HG02588 (cell line): ENCODE measurements around the gene H1-8.
"Not testable (repeated sequence)": the region's sequence is repeated elsewhere in the genome, so short reads cannot be mapped to it uniquely, and the experiment has no call there.

Experiments
- ATAC-seq: cut with Tn5 transposase; IDR thresholded peaks from one replicate; pipeline ENCODE4 v1.9.1; 2021; ENCODE audit warnings: mild to moderate bottlenecking, moderate library complexity; ENCODE audit not compliant: unreplicated experiment

The H1-8 gene, protein sequence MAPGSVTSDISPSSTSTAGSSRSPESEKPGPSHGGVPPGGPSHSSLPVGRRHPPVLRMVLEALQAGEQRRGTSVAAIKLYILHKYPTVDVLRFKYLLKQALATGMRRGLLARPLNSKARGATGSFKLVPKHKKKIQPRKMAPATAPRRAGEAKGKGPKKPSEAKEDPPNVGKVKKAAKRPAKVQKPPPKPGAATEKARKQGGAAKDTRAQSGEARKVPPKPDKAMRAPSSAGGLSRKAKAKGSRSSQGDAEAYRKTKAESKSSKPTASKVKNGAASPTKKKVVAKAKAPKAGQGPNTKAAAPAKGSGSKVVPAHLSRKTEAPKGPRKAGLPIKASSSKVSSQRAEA

DNA sequence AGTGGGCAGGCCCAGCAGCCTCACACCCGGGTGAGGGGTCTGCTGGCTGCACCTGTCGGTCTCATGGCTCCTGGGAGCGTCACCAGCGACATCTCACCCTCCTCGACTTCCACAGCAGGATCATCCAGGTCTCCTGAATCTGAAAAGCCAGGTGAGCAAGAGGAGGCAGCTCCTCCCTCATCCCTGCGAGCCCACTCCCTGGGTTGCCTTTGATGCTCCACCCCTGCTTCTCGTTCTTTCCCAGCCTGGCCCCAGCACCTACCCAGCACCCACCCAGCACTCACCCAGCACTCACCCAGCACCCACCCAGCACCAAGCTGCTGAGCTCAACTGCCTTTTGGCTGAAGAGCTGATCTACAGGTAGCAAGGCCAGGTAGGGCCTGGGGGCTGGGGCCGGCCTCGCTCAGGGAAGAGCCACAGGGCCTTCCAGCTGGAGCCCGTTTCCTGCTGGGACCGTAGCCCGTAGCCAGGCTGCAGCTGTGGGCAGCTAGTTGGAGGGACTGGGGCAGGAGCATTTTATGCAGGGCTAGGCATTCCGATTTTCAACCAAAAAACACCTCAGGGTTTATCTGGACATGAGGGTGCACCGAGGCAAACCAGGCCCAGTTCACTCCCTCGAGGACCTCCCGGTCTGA lies at the start of gene H1-8:
H1-8 (plus strand) TSS at position 20 of the 635 bp plus-strand sequence; CDS start at position 64, 44 bp downstream.
- ATAC-seq, result no peak

- no peak for ATAC-seq
These were observed 49.8 kb upstream of the H1-8 start for GRCh38 chr3:129493206-129493605.

DNA sequence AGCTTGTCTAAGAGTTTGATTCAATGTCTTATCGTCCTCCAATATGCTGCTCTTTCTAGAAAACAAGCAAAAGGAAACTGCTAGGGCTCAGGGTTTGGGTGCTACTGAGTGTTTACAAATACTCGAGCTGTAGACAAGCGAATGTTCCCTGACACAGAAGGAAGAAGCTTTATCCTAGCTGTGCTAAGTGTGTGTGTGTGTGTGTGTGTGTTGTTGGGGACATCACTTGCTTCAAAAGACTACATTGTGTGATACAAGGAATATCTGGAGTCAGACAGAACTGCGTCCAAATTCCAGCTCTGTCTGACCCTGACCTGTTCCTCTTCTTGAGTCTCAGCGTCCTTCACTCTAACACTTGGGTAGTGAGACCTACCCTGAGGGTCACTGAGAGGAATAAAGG lies 48.5 kb upstream of the H1-8 start:
- not testable (repeated sequence) for ATAC-seq

GRCh38 chr3:129495006-129495639 lies 47.9 kb upstream of the H1-8 start:
- ATAC-seq, result not testable (repeated sequence)

- not testable (repeated sequence) for ATAC-seq
These were observed 45.1 kb upstream of the H1-8 start for GRCh38 chr3:129497876-129498275.

- not testable (repeated sequence) for ATAC-seq
These were observed 44.1 kb upstream of the H1-8 start for GRCh38 chr3:129498603-129499488.

DNA sequence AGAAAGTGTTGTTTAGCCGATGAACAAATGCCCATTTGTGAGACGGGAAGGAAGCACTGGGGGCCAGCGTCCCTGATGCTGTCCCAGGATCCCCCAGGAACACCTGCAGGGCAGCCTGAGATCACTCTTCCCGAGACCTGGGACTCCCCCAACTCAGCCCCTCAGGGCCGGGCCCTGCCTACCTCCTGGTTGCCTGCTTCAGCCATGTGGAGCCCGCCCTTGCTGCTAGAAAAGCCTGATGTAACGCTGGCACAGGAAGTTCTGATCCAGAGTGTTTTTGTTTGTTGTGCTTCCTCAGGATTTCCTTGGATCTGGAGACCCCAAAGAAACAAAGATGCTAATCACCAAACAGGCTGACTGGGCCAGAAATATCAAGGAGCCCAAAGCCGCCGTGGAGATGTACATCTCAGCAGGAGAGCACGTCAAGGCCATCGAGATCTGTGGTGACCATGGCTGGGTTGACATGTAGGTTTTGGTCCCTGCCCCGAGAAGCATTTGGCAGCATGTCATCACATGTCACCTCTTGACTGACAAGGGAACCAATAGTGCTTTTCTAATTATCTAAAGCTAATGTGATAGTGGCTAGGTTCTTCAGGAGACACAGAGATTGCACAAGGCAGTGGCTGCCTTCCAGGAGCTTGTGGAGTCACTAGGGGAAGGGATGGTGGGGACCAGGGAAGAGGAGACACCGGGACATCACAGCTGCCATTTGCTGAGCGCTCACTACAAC lies 43.2 kb upstream of the H1-8 start:
- ATAC-seq, result not testable (repeated sequence)

- ATAC-seq, result no peak
These were observed 42.7 kb upstream of the H1-8 start for GRCh38 chr3:129500334-129500658.

DNA sequence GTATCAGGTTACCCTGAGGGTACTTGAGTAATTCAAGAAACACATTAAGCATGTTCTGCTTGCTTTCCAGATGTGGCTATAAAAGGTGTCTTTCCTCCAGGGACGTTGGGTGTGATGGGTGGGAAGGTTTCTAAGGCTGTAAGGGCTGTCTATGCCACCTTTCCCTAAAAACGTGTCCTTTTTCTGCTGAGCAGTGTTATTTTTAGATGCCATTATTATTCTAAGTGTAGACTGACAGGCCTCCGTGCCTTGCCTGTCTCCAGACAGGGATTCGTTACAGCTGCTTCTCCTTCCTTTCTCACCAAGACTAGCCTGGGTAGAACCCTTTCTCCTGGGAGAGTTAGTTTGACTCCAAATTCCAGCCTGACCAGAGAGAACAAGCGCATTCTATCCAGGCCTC lies 41.3 kb upstream of the H1-8 start:
- no peak for ATAC-seq

DNA sequence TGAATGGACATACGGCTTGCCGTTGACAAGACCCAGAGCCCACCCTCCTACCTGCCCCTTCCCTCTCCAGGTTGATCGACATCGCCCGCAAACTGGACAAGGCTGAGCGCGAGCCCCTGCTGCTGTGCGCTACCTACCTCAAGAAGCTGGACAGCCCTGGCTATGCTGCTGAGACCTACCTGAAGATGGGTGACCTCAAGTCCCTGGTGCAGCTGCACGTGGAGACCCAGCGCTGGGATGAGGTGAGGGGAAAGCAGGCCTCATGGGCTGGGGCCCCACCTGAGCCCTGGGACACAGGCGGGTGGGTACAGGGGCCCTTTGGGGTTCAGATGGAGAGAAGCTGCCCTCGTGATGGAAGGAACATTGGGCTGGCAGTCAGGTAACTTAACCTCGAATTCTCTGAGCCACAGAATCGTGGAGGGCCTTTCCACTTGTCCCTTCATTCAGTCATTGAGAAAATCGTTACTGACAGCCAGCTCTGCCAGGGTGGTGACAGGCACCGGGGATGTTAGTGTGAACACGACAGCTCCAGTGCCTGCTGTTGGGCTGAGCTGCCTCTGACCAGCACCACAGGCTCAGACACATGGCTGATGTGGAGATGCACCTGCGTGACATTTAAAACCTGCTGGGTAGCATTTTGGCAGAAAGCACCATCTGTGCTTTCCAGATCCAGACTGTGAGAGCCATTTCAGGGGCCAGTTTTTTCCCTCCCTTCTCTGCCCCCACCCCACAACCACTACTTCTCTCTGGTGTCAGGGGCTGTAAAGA lies 40.1 kb upstream of the H1-8 start:
- ATAC-seq, result no peak

- ATAC-seq, result no peak
These were observed 39.3 kb upstream of the H1-8 start for GRCh38 chr3:129503471-129504291.

DNA sequence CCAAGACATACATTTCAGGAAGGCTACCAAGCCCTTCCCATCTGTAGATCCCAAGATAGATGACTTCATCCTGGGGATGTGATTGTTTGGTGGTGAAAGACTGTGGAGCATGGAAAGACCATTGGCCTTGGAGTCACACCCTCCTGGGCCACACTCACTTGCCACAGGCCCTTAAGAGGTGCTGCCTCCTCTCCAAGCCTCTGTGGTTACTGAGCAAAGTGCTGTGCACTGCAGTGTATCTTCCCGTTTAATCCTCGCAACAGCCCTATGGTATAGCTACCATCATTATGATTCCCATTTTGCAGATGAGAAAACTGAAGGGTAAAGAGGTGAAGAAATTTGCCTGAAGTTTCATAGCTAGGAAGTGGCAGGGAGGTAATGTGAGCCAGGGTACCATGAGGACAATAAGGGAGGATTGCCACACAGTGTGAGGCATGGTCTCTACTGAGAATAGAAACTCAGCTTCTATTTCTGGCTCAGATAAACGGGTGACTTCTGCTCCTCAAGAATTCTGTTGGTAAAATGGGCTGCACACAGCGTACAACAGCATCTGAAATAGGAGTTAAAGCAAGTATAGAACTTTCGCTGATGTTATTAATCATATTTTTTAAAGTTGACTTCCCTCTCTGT lies 38.4 kb upstream of the H1-8 start:
- no peak for ATAC-seq

DNA sequence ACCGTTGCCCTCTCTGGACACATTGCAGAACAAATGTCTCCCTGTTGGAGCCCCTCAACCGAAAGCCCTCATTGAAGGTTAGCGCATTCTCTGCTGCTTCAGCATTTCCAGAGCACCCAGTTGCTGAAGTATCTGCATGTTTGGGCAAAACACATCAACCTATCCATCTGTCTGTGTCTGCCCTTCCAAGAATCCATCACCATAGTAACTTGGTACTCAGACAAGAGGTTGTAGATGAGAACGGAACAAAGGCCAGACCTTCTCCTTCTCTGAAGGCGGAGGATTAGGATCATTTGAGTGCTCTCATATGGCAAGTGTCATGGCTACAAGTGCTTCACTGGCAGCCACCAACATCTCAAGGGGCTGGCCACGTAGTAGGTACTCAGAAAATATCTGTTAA lies 37.6 kb upstream of the H1-8 start:
- no peak for ATAC-seq

GRCh38 chr3:129506231-129506742 lies 36.7 kb upstream of the H1-8 start:
- no peak for ATAC-seq

DNA sequence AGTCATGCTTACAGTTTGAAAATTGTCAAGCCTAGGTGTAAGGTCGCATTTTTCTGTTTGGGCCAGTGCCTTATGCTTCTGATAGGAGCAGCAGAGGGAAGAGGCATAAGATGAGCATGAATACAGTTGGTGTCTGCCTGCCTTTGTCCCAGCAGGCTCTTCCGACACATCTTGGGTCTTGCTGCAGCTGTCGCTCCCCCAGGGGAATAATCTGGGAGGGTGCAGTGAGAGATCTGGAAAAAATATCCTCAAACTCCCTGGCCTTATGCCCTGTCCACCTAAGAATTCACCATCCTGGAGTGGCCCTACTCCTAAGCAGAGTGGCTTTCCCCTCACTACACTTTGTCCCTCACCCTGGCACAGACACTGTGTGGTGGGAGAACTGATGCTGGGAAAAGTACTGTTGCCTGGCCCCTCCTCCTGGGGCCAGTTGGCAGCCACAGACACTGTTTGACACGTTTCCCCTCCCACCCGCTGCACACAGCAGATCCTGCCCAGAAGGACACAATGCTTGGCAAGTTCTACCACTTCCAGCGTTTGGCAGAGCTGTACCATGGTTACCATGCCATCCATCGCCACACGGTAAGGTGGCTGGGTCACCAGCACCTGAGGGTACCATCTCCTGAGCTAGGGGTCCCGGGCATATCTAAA lies 35.7 kb upstream of the H1-8 start:
- ATAC-seq, result no peak

- no peak for ATAC-seq
These were observed 30.4 kb upstream of the H1-8 start for GRCh38 chr3:129512595-129512994.

GRCh38 chr3:129513705-129514104 lies 29.3 kb upstream of the H1-8 start:
- no peak for ATAC-seq

DNA sequence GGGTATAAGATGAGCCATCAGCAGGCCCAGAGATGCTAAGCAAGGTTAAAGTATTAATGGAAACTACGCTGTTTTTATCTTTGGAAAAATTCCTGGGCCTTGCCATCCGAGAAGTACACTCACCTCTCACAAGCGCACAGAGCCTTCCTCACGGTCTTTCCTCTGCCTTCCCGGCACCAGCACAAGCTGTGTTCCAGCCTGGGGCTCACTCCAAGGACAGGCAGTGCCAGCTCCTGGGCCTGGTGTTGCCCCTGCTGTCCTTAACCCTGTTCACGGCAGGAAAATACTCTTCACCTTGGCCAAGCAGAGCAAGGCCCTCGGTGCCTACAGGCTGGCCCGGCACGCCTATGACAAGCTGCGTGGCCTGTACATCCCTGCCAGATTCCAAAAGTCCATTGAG lies 28.9 kb upstream of the H1-8 start:
- ATAC-seq, result no peak
